NCI-H146 treated with DMSO at 0.1 percent for 48 hours (cell line): ENCODE data around the gene DNASE1L2.
A peak's percentile ranks its signal among the peaks of the same experiment; 100 is the strongest.
"Not testable (repeated sequence)": the region's sequence is repeated elsewhere in the genome, so short reads cannot be mapped to it uniquely, and the experiment has no call there.

ENCODE experiments used
- DNase-seq: peaks from one replicate; lab custom pipeline; 2025; ENCODE audit not compliant: unreplicated experiment; lab: John Stamatoyannopoulos, UW

The DNASE1L2 gene

GRCh38 chr16:2238150-2238837 is 2.0 kb downstream of the DNASE1L2 start:
- DNase-seq: no peak

GRCh38 chr16:2238838-2239675 is 2.8 kb downstream of the DNASE1L2 start:
- no peak for DNase-seq

DNA sequence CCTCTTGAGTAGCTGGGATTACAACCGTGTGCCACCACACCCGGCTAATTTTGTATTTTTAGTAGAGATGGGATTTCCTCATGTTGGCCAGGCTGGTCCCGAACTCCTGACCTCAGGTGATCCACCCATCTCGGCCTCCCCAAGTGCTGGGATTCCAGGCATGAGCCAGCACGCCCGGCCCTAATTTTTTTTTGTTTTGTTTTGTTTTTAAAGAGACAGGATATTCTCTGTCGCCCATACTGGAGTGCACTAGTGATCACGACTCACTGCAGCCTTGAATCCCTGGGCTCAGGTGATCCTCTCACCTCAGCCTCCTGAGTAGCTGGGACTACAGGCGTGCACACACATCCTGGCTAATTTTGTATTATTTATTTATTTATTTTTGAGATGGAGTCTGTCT is 4.1 kb downstream of the DNASE1L2 start:
- not testable (repeated sequence) for DNase-seq

DNA sequence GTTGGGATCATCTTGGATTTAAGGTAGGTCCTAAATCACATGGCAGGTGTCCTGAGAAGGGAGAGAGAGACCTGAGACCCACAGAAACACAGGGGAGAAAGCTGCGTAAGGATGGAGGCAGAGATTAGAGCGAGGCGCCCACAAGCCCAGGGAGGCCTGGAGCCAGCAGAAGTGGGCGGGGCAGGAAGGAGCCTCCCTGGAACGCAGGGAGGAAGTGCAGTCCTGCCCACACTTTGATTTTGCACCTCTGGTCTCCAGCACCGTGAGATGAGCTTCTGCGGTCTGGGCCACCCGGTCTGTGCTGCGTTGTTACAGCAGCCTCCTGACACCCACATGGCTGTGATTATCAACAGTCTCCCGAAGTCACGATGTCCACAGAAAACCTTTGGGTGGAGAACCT is 6.4 kb downstream of the DNASE1L2 start:
- DNase-seq: no peak

DNA sequence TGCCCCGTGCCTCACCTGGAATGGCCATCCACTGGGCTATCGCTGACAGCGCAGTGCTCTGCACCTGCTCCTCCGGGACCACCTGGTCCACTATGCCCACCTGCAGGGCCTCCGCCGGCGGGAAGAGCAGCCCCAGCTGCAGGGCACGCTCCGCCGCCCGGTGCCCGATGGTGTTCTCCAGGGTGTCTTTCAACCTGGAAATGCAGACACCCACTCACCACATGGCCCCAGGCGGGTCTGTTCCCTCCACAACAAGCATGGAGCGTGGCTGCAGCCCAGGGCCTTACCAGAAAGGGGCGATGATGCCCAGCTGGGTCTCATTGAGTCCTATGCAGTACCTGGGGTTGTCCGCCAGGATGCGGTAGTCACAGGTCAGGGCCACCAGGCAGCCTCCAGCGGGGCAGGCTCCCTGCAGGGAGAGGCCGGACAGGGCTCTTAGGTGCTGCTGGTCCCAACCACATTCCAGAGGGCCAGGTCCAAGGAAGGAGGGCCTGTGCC is 6.8 kb downstream of the DNASE1L2 start:
- no peak for DNase-seq

- DNase-seq: no peak
These were observed 7.5 kb downstream of the DNASE1L2 start for GRCh38 chr16:2243781-2244180.

GRCh38 chr16:2244301-2244700 is 8.1 kb downstream of the DNASE1L2 start:
- DNase-seq: no peak

DNA sequence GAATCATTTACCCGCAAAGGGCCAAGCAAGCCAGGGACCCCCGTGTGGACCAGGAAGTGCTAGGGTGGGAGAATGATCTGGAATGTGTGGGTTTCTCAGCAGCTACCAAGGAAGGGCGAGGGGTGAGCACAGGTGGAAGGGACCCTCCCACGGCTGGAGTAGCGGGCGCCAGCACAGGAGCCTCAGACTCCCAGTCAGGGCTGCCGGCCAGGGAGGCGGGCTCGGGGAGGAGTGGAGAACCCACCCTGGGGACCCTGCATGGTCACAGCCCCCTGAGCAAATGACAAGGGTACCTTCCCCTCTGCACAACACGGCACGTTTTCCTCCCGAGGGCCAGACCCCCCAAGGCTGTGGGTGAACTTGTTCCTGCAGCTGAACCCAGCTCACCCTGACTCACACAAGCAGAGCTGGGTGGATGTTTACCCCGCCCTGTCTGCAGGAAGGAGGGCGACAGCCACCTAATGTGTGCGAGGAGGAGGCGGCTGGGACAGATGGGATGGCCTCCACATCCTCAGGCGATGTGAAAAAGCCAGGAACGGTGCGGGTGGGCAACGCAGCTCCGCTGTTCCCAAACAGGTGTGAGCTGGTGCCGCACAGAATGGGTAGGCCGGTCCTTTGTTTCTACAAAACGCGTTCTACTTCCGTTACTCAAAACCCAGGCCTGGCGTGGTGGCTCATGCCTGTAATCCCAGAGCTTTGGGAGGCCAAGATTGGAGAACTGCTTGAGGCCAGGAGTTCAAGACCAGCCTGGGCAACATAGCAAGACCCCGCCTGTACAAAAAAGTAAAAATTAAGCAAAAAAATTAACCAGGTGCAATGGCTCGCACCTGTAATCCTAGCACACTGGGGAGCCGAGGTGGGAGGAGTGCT is 8.9 kb downstream of the DNASE1L2 start:
- no peak for DNase-seq

- DNase-seq: no peak
These were observed 10.1 kb downstream of the DNASE1L2 start for GRCh38 chr16:2246301-2246885.

DNA sequence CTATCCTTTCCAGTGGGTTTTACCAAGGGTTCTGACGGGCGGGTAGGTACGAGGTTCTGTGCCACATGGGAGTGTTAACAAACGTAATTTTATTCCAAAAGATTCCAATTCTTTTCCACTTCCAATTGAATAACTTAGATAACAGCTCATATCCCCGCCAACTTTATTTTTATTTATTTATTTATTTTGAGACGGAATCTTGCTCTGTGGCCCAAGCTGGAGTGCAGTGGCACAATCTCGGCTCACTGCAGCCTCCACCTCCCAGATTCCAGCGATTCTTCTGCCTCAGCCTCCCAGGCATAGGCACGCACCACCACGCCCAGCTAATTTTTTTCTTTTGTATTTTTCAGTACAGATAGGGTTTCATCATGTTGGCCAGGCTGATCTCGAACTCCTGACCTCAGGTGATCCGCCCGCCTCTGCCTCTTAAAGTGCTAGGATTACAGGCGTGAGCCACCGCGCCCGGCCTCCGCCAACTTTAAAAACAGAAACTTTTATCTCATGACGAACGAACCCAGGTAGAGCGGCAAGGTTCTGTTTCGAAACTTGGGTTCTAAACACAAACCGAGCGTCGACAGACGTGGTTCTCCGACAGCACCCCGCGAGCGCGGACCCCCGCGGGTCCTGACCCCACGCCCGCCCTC is 14.5 kb downstream of the DNASE1L2 start:
- DNase-seq: peak; percentile 57

GRCh38 chr16:2251296-2252111 is 15.3 kb downstream of the DNASE1L2 start, which contains the start of gene ECI1:
ECI1 (minus strand) TSS chr16:2251587; CDS start chr16:2251566, 21 bp downstream.
- DNase-seq: peak; percentile 83

DNA sequence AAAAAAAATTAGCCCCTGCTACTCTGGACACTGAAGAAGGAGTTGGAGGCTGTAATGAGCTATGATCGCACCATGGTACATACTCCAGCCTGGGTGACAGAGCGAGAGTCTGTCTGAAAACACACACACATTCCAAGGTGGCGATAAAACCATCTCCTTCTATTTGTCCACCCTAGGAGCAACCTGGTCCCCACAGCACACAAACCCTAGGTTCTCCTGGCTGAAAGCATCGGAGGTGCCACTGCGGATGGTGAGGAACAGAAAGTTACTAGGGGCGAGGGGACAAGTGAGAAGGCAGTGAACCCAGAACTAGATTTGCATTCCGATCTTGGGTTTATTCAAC is 16.5 kb downstream of the DNASE1L2 start:
- DNase-seq: no peak

DNA sequence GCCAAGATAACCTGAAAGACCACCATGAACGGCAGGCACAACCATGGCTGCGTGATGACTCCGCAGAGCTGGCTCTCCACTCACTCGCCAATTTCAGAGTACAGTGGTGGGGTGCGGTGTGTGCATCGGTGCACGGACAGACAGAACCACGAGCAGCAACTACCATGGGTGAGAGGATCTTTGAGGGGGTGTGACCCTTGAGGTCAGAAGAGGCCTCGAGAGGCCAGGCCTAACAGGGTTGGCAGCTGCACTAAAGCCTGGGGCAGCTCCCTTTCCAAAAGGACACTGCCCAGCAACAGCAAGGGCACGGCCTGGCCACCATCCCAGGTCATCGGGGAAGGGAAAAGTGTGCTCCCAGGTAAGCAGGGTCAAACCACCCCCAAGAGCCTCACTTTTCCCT is 17.0 kb downstream of the DNASE1L2 start:
- DNase-seq: no peak

DNA sequence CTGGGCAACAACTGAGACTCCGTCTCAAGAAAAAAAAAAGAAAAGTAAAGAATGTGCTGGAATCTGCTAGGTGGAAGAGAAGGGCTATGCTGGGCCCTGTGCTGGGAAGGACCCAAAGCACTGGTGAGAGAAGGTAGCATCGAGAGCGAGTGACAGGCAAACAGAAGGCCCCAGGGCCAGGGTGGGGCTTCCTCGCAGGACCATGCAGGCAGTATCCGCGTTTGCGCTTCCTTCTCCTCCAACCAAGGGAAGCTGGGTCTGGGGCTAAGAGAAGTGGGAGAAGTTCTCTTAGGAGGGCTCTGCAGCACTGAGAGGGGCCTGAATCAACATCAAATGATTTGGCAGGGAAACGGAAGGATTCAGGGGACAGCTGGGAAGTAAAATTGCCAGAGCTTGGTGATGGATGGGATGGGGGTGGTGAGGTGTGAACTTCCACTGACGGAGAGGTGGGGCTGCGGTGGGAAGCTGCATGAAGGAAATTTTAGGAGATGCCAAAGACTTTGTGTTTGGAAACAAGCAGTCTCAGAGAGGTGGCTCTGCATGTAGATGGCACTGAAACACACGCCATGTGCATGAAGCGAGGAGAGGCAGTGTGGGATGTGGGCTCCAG is 20.4 kb downstream of the DNASE1L2 start:
- no peak for DNase-seq

DNA sequence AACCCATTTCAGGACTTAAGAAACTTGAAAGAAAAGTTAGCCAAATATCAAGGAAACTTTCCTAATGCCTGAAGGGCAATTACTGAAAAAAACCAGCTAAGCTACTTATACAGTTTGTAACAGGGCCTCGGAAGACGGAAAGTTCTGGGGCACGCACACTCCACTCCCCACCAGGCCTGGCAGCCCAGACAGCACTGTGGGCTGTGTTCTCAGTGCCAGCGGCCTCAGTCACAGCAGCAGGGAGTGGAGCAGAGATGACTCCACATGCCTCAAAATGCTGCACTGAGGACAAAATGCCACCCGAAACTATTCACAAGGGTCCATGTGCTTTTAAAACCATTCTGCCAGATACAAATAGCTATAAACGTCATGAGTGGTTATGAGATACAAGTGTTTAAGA is 21.5 kb downstream of the DNASE1L2 start:
- no peak for DNase-seq

DNA sequence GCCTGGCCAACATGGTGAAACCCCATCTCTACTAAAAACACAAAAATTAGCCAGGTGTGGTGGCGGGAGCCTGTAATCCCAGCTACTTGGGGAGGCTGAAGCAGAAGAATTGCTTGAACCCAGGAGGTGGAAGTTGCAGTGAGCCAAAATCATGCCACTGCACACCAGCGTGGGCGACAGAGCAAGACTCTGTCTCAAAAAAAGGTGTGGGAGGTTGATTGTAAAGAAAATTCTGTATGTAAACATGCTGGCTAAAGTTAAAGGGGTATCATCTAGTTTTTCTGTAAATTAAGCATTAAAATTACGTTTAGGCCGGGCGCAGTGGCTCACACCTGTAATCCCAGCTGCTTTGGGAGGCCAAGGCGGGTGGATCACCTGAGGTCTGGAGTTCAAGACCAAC is 22.3 kb downstream of the DNASE1L2 start:
- DNase-seq: not testable (repeated sequence)

- no peak for DNase-seq
These were observed 24.0 kb downstream of the DNASE1L2 start for GRCh38 chr16:2260250-2260649.

- not testable (repeated sequence) for DNase-seq
These were observed 26.8 kb downstream of the DNASE1L2 start for GRCh38 chr16:2263026-2263425.

DNA sequence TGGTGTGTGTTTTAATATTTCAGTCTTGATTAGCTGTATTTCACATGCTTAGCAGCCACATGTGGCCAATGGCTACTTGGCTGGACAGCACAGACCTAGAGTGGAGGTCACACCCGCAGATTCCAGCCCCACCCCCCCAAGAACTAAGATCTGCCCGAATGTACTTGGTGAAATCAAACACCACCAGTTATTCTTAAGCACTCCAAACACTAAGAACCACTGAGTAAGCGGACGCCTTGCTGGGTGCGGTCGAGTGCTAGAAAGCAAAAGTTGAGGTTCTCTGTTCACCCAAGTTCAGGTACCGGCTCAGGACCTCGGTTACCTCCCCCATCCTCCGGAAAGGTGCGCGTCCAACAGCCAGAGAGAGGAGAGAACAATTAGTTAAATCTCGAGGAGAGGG is 30.6 kb downstream of the DNASE1L2 start:
- not testable (repeated sequence) for DNase-seq
